Neural crest cell (in vitro differentiated cells): ENCODE results near the gene ZZZ3. TPM values are rescaled to one million over a fixed set of nuclear protein-coding genes. Genes with fewer than 3 reads are reported as not detected.

ENCODE experiments used
- DNase-seq: peaks from one replicate; pipeline ENCODE4 v3.0.0; 2021; ENCODE audit warnings: low read depth, mixed read lengths, low spot score
- H3K27ac Mint-ChIP-seq: one replicate; pipeline ENCODE4 v1.8.0; 2021; ENCODE audit warnings: mild to moderate bottlenecking, mixed read lengths; ENCODE audit not compliant: unreplicated experiment
- H3K27me3 Mint-ChIP-seq: 2 replicates; pipeline ENCODE4 v1.8.0; 2021; ENCODE audit warnings: low read depth, mild to moderate bottlenecking, mixed read lengths
- H3K36me3 Mint-ChIP-seq: 2 replicates; pipeline ENCODE4 v1.8.0; 2021; ENCODE audit warnings: low read depth, mild to moderate bottlenecking, mixed read lengths
- H3K4me1 Mint-ChIP-seq: 2 replicates; pipeline ENCODE4 v1.8.0; 2021; ENCODE audit warnings: mixed read lengths
- H3K4me3 Mint-ChIP-seq: one replicate; pipeline ENCODE4 v1.8.0; 2021; ENCODE audit warnings: mild to moderate bottlenecking, mixed read lengths
- H3K9me3 Mint-ChIP-seq: 2 replicates; pipeline ENCODE4 v1.8.0; 2021; ENCODE audit warnings: mixed read lengths
- CTCF ChIP-seq: fragments of 200-600 bp; sonication (generic); conservative IDR thresholded peaks from 2 replicates; pipeline ENCODE4 v1.5.0; 2021; ENCODE audit warnings: antibody characterized with exemption, mild to moderate bottlenecking
- total RNA-seq: library from RNA; stranded (reverse); gene quantifications from 2 replicates; pipeline ENCODE4 v1.2.1, GENCODE V29; 2021

The ZZZ3 gene
- total RNA-seq, 1 donor from 2014 or later: 52.4 TPM

GRCh38 chr1:77673716-77674355, 8.6 kb downstream of the ZZZ3 start:
- no peaks in the 10 kb centered on the region for H3K36me3 Mint-ChIP-seq
- no peaks in the 10 kb centered on the region for H3K9me3 Mint-ChIP-seq
- H3K4me1 Mint-ChIP-seq: peaks cover 43% of the 10 kb centered on the region
- TF ChIP-seq CTCF: no peak
- H3K27me3 Mint-ChIP-seq: no peaks in the 10 kb centered on the region
- H3K4me3 Mint-ChIP-seq: no peak overlapping the region
- no peak for DNase-seq
- H3K27ac Mint-ChIP-seq: no peak overlapping the region

GRCh38 chr1:77673030-77673429, 9.4 kb downstream of the ZZZ3 start:
- peaks cover 39% of the 10 kb centered on the region for H3K4me1 Mint-ChIP-seq
- H3K27ac Mint-ChIP-seq: peak overlapping the region; percentile 71
- no peaks in the 10 kb centered on the region for H3K9me3 Mint-ChIP-seq
- H3K27me3 Mint-ChIP-seq: no peaks in the 10 kb centered on the region
- H3K36me3 Mint-ChIP-seq: no peaks in the 10 kb centered on the region
- no peak overlapping the region for H3K4me3 Mint-ChIP-seq
- DNase-seq: no peak
- no peak for TF ChIP-seq CTCF

- DNase-seq: no peak
- Mint-ChIP-seq H3K4me3 (no peak overlapping the region), H3K4me1 (peaks cover 39% of the 10 kb centered on the region), H3K27me3 (no peaks in the 10 kb centered on the region), H3K9me3 (no peaks in the 10 kb centered on the region), H3K36me3 (no peaks in the 10 kb centered on the region), H3K27ac (no peak overlapping the region)
- TF ChIP-seq CTCF: no peak
Measured at GRCh38 chr1:77672374-77672773, 10.1 kb downstream of the ZZZ3 start.

GRCh38 chr1:77671836-77672235, 10.6 kb downstream of the ZZZ3 start:
- Mint-ChIP-seq H3K4me1 (peaks cover 39% of the 10 kb centered on the region), H3K36me3 (no peaks in the 10 kb centered on the region), H3K4me3 (no peak overlapping the region), H3K27me3 (no peaks in the 10 kb centered on the region), H3K9me3 (no peaks in the 10 kb centered on the region), H3K27ac (peak overlapping the region; percentile 13)
- TF ChIP-seq CTCF: no peak
- DNase-seq: no peak

- no peak overlapping the region for H3K27ac Mint-ChIP-seq
- no peak for DNase-seq
- H3K36me3 Mint-ChIP-seq: no peaks in the 10 kb centered on the region
- no peak for TF ChIP-seq CTCF
- H3K9me3 Mint-ChIP-seq: no peaks in the 10 kb centered on the region
- H3K4me1 Mint-ChIP-seq: peaks cover 36% of the 10 kb centered on the region
- no peaks in the 10 kb centered on the region for H3K27me3 Mint-ChIP-seq
- H3K4me3 Mint-ChIP-seq: no peak overlapping the region
Measured at GRCh38 chr1:77670330-77670729, 12.1 kb downstream of the ZZZ3 start.
